ENCODE data around the gene TANGO2. TPM values are rescaled to one million over a fixed set of nuclear protein-coding genes. Genes with fewer than 3 reads are reported as not detected.

The TANGO2 gene
- total RNA-seq, 1 donor from 2014 or later: 13.6 TPM

GRCh38 chr22:20091690-20092476 is 71.0 kb downstream of the TANGO2 start:
- H3K4me3 ChIP-seq (ENCODE audit: low read length in 3 of 3): no peak overlapping the region
- H3K36me3 ChIP-seq (ENCODE audit: control insufficient read depth in 3 of 3, insufficient read depth in 3 of 3, low read length in 3 of 3): peaks cover 83 to 90% (median 85%) of the 10 kb centered on the region in 3 donors
- H3K27me3 ChIP-seq (ENCODE audit: control insufficient read depth in 3 of 3, insufficient read depth in 3 of 3, low read length in 3 of 3): no peaks in the 10 kb centered on the region
- H3K9ac ChIP-seq (ENCODE audit: low read depth in 1 of 3, low read length in 3 of 3): no peak overlapping the region
- peaks cover 10 to 17% (median 17%) of the 10 kb centered on the region in 3 donors for H3K4me1 ChIP-seq (ENCODE audit: control insufficient read depth in 3 of 3, insufficient read depth in 3 of 3, low read length in 3 of 3)
- no peak overlapping the region for H3K27ac ChIP-seq (ENCODE audit: low read depth, low read length)
- H3K9me3 ChIP-seq (ENCODE audit: control insufficient read depth in 3 of 3, low read length in 3 of 3): no peaks in the 10 kb centered on the region

GRCh38 chr22:20092477-20092854 is 71.6 kb downstream of the TANGO2 start:
- Histone ChIP-seq H3K27me3 (ENCODE audit: control insufficient read depth in 3 of 3, insufficient read depth in 3 of 3, low read length in 3 of 3) (no peaks in the 10 kb centered on the region), H3K9me3 (ENCODE audit: control insufficient read depth in 3 of 3, low read length in 3 of 3) (no peaks in the 10 kb centered on the region), H3K27ac (ENCODE audit: low read depth, low read length) (no peak overlapping the region), H3K9ac (ENCODE audit: low read depth in 1 of 3, low read length in 3 of 3) (no peak overlapping the region), H3K4me1 (ENCODE audit: control insufficient read depth in 3 of 3, insufficient read depth in 3 of 3, low read length in 3 of 3) (peaks cover 10 to 17% (median 17%) of the 10 kb centered on the region in 3 donors), H3K4me3 (ENCODE audit: low read length in 3 of 3) (no peak overlapping the region), H3K36me3 (ENCODE audit: control insufficient read depth in 3 of 3, insufficient read depth in 3 of 3, low read length in 3 of 3) (peaks cover 77 to 89% (median 79%) of the 10 kb centered on the region in 3 donors)

DNA sequence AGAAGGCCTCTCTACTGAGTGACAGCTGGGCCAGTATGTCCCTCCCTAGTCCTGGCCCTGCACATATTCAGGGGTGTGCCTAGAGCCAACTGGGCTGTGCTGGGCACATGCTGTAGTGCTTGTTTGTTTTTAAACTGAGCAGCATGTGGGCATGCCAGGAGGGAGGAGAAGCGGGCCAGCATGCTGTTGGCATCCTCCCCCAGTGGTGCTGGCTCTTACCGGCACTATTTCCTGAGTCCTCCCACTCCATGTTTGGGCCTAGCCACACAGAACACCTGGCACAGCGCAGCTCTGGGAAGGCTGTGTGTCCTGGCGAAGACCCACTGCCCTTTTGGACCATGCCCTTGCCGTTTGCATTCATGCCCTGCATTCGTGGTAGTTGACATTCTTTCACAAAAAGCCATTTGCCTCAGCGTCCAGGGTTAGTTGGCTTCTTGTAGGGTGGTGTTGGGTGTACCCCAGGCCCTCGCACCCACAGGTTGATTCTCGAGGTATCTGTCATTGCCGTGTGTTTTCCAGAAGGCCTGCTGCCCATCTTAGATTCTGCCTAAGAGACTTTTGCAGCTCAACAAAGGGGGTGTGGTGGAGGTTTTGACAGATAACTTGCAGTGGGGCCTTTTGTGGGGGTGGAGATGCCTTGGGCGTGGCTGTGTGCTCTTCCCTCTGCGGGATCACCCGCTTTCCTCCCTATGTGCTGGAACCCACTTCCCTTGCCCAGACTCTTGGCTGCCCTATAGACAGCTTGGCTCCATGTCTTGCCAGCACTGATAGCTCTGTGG is 72.7 kb downstream of the TANGO2 start:
- Histone ChIP-seq H3K27me3 (ENCODE audit: control insufficient read depth in 3 of 3, insufficient read depth in 3 of 3, low read length in 3 of 3) (no peaks in the 10 kb centered on the region), H3K4me3 (ENCODE audit: low read length in 3 of 3) (peak overlapping the region in 2 of 3 donors; percentile 22 to 37), H3K36me3 (ENCODE audit: control insufficient read depth in 3 of 3, insufficient read depth in 3 of 3, low read length in 3 of 3) (peaks cover 68 to 85% (median 74%) of the 10 kb centered on the region in 3 donors), H3K4me1 (ENCODE audit: control insufficient read depth in 3 of 3, insufficient read depth in 3 of 3, low read length in 3 of 3) (peaks cover 10 to 17% (median 17%) of the 10 kb centered on the region in 3 donors), H3K9ac (ENCODE audit: low read depth in 1 of 3, low read length in 3 of 3) (peak overlapping the region; percentile 42 to 79 (median 59)), H3K9me3 (ENCODE audit: control insufficient read depth in 3 of 3, low read length in 3 of 3) (no peaks in the 10 kb centered on the region), H3K27ac (ENCODE audit: low read depth, low read length) (peak overlapping the region; percentile 67)

DNA sequence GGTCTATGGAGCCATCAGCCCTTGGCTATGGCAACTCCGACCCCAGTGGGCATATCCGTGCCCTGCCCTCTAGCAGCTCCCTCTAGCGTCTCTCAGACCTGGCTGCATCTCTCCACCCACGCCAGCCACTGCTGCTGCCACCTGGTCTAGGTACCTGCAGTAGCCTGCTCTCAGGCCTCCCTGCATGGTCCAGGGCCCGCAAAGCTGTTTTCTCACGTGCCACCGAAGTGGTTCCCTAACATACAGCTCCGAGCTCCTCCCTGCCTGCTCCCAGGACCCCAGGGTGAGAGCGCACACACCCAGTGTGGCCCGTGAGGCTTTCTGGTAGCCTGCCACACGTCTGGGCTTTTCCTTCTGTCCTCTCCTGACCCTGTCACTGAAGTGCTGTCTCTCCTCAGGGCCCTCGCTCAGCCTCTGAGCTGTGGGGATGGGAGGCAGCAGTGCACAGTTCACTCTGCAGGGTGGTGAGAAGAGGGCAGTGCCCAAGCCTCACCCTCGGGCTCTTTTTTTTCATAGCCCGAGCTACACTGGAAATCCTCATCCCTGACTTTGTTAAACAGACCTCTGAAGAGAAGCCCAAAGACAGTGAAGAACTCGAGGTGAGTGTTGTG is 73.4 kb downstream of the TANGO2 start:
- Histone ChIP-seq H3K27me3 (ENCODE audit: control insufficient read depth in 3 of 3, insufficient read depth in 3 of 3, low read length in 3 of 3) (no peaks in the 10 kb centered on the region), H3K4me3 (ENCODE audit: low read length in 3 of 3) (peak overlapping the region in 2 of 3 donors; percentile 13 to 37), H3K9me3 (ENCODE audit: control insufficient read depth in 3 of 3, low read length in 3 of 3) (no peaks in the 10 kb centered on the region), H3K36me3 (ENCODE audit: control insufficient read depth in 3 of 3, insufficient read depth in 3 of 3, low read length in 3 of 3) (peaks cover 68 to 82% (median 77%) of the 10 kb centered on the region in 3 donors), H3K4me1 (ENCODE audit: control insufficient read depth in 3 of 3, insufficient read depth in 3 of 3, low read length in 3 of 3) (peaks cover 10 to 17% (median 17%) of the 10 kb centered on the region in 3 donors), H3K9ac (ENCODE audit: low read depth in 1 of 3, low read length in 3 of 3) (peak overlapping the region in 2 of 3 donors; percentile 42 to 79), H3K27ac (ENCODE audit: low read depth, low read length) (peak overlapping the region; percentile 67)

- no peaks in the 10 kb centered on the region for H3K27me3 ChIP-seq (ENCODE audit: control insufficient read depth in 3 of 3, insufficient read depth in 3 of 3, low read length in 3 of 3)
- H3K9me3 ChIP-seq (ENCODE audit: control insufficient read depth in 3 of 3, low read length in 3 of 3): no peaks in the 10 kb centered on the region
- no peak overlapping the region for H3K27ac ChIP-seq (ENCODE audit: low read depth, low read length)
- no peak overlapping the region for H3K4me3 ChIP-seq (ENCODE audit: low read length in 3 of 3)
- H3K4me1 ChIP-seq (ENCODE audit: control insufficient read depth in 3 of 3, insufficient read depth in 3 of 3, low read length in 3 of 3): peaks cover 10 to 17% (median 17%) of the 10 kb centered on the region in 3 donors
- peaks cover 61 to 80% (median 69%) of the 10 kb centered on the region in 3 donors for H3K36me3 ChIP-seq (ENCODE audit: control insufficient read depth in 3 of 3, insufficient read depth in 3 of 3, low read length in 3 of 3)
- no peak overlapping the region for H3K9ac ChIP-seq (ENCODE audit: low read depth in 1 of 3, low read length in 3 of 3)
Measured at GRCh38 chr22:20095521-20095920, 74.6 kb downstream of the TANGO2 start.

DNA sequence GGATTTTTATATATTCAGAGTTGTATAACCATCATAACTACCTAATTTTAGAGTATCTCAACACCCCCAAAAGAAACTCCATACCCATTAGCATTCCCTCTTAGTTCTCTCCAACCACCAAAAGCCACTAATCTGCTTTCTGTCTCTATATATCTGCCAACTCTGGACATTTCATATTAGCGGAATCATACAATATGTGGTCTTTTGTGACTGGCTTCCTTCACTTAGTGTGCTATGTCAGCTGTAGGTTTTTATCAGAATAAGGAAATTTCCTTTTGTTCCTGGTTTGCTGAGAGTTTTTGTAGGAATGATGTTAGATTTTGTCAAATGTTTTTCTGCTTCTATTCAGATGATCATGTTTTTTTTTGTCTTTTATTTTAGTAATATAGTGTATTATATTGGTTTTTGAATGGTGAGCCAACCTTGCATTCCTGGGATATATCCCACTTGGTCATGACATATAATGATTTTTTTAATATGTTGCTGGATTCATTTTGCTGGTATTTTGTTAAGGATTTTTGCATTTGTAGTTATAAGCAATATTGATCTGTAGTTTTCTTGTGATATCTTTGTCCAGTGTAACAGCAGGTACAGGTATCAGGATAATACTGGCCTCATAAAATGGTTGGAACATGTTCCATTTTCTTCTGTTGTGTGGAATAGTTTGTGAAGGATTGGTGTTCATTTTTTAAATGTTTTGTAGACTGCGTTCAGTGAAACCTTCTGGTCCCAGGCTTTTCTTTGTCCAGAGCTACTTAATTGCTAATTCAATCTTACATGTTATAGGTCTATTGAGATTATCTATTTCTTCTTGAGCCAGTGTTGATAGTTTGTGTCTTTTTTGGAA is 75.9 kb downstream of the TANGO2 start:
- Histone ChIP-seq H3K4me3 (ENCODE audit: low read length in 3 of 3) (no peak overlapping the region), H3K36me3 (ENCODE audit: control insufficient read depth in 3 of 3, insufficient read depth in 3 of 3, low read length in 3 of 3) (peaks cover 52 to 76% (median 67%) of the 10 kb centered on the region in 3 donors), H3K9me3 (ENCODE audit: control insufficient read depth in 3 of 3, low read length in 3 of 3) (no peaks in the 10 kb centered on the region), H3K9ac (ENCODE audit: low read depth in 1 of 3, low read length in 3 of 3) (peak overlapping the region in 1 of 3 donors; percentile 10), H3K27ac (ENCODE audit: low read depth, low read length) (no peak overlapping the region), H3K4me1 (ENCODE audit: control insufficient read depth in 3 of 3, insufficient read depth in 3 of 3, low read length in 3 of 3) (peaks cover 10 to 17% (median 17%) of the 10 kb centered on the region in 3 donors), H3K27me3 (ENCODE audit: control insufficient read depth in 3 of 3, insufficient read depth in 3 of 3, low read length in 3 of 3) (no peaks in the 10 kb centered on the region)

DNA sequence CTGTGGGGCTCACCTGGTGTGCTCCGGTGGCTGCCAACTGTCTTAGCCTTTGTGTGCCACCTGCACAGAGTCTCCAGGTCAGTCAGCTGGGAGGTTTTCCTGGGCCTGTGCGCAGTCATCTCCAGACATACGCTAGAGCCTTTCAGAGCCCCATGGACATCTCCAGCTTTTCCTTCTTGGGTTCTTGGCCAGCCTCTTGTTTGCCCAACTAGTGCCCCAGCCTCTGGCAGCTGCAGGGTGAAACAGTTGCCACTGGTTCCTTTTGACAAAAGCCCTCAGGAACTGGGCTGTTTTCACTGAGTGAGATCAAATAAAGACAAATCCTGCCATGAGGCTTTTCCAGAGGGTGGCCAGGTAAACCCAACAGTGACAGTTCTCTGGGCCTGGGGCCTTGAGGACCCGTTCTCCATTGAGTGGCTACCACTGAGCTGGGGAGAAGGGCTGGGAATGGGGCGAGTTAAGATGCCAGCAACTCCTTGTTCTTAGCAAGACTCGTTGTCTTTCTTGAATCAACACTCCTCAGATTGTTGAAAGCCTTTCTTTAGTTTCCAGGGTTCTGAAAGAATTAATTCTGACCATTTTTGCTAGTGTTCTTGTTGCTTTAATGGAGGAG is 78.3 kb downstream of the TANGO2 start:
- Histone ChIP-seq H3K4me3 (ENCODE audit: low read length in 3 of 3) (no peak overlapping the region), H3K27me3 (ENCODE audit: control insufficient read depth in 3 of 3, insufficient read depth in 3 of 3, low read length in 3 of 3) (no peaks in the 10 kb centered on the region), H3K9me3 (ENCODE audit: control insufficient read depth in 3 of 3, low read length in 3 of 3) (no peaks in the 10 kb centered on the region), H3K9ac (ENCODE audit: low read depth in 1 of 3, low read length in 3 of 3) (no peak overlapping the region), H3K36me3 (ENCODE audit: control insufficient read depth in 3 of 3, insufficient read depth in 3 of 3, low read length in 3 of 3) (peaks cover 37 to 68% (median 55%) of the 10 kb centered on the region in 3 donors), H3K27ac (ENCODE audit: low read depth, low read length) (no peak overlapping the region), H3K4me1 (ENCODE audit: control insufficient read depth in 3 of 3, insufficient read depth in 3 of 3, low read length in 3 of 3) (peaks cover 7 to 14% (median 12%) of the 10 kb centered on the region in 3 donors)

- Histone ChIP-seq H3K4me1 (ENCODE audit: control insufficient read depth in 3 of 3, insufficient read depth in 3 of 3, low read length in 3 of 3) (peaks cover 23 to 31% (median 27%) of the 10 kb centered on the region in 3 donors), H3K9me3 (ENCODE audit: control insufficient read depth in 3 of 3, low read length in 3 of 3) (no peaks in the 10 kb centered on the region), H3K4me3 (ENCODE audit: low read length in 3 of 3) (no peak overlapping the region), H3K27me3 (ENCODE audit: control insufficient read depth in 3 of 3, insufficient read depth in 3 of 3, low read length in 3 of 3) (no peaks in the 10 kb centered on the region), H3K36me3 (ENCODE audit: control insufficient read depth in 3 of 3, insufficient read depth in 3 of 3, low read length in 3 of 3) (peaks cover 41 to 66% (median 56%) of the 10 kb centered on the region in 3 donors), H3K27ac (ENCODE audit: low read depth, low read length) (no peak overlapping the region), H3K9ac (ENCODE audit: low read depth in 1 of 3, low read length in 3 of 3) (no peak overlapping the region)
Measured at GRCh38 chr22:20101638-20102037, 80.7 kb downstream of the TANGO2 start.
